Neuronal stem cell (in vitro differentiated cells): Measurements from ENCODE around the gene FZD7. TPM values are rescaled to one million over a fixed set of nuclear protein-coding genes. Genes with fewer than 3 reads are reported as not detected.

Experiments
- DNase-seq: peaks from one replicate; pipeline ENCODE4 v3.0.0-alpha.2; 2013; ENCODE audit warnings: low spot score
- H2AFZ ChIP-seq: one replicate; pipeline ENCODE4 v1.6.1; 2013; ENCODE audit warnings: mild to moderate bottlenecking, low read length, inconsistent platforms
- H2AK5ac ChIP-seq: 2 replicates; pipeline ENCODE4 v1.6.1; 2013; ENCODE audit warnings: low read depth, mild to moderate bottlenecking, inconsistent platforms, low read length, moderate library complexity, mixed read lengths
- H2BK120ac ChIP-seq: 2 replicates; pipeline ENCODE4 v1.6.1; 2013; ENCODE audit warnings: low read depth, mild to moderate bottlenecking, inconsistent platforms, low read length, moderate library complexity, mixed read lengths
- H2BK12ac ChIP-seq: one replicate; pipeline ENCODE4 v1.6.1; 2013; ENCODE audit warnings: low read length, inconsistent platforms
- H2BK15ac ChIP-seq: 2 replicates; pipeline ENCODE4 v1.6.1; 2013; ENCODE audit warnings: mild to moderate bottlenecking, low read length, inconsistent platforms, mixed read lengths
- H2BK5ac ChIP-seq: one replicate; pipeline ENCODE4 v1.6.1; 2013; ENCODE audit warnings: inconsistent platforms, mild to moderate bottlenecking, low read length, moderate library complexity
- H3K14ac ChIP-seq: one replicate; pipeline ENCODE4 v1.6.1; 2013; ENCODE audit warnings: low read length, inconsistent platforms
- H3K18ac ChIP-seq: 2 replicates; pipeline ENCODE4 v1.6.1; 2013; ENCODE audit warnings: low read length, inconsistent platforms
- H3K23ac ChIP-seq: 2 replicates; pipeline ENCODE4 v1.6.1; 2013; ENCODE audit warnings: low read depth, mild to moderate bottlenecking, mixed read lengths, low read length, inconsistent platforms; ENCODE audit not compliant: poor library complexity
- H3K27ac ChIP-seq: replicated peaks from 3 replicates; pipeline ENCODE4 v1.5.1; 2013; ENCODE audit warnings: low read length, inconsistent platforms
- H3K27me3 ChIP-seq, 3 experiments: 2 replicates each; pipeline ENCODE4 v1.6.1; 2013; ENCODE audit warnings: low read length in 3 of 3, mild to moderate bottlenecking in 2 of 3, inconsistent platforms in 1 of 3, low read depth in 1 of 3, mixed read lengths in 1 of 3, moderate library complexity in 1 of 3; ENCODE audit not compliant: control insufficient read depth in 3 of 3, insufficient read depth in 3 of 3
- H3K36me3 ChIP-seq, 2 donors: replicated peaks in 1 of 2; 2 replicates each; pipeline ENCODE4 v1.6.1; 2013; ENCODE audit warnings: low read length in 2 of 2; ENCODE audit not compliant: control insufficient read depth in 2 of 2, insufficient read depth in 2 of 2
- H3K4ac ChIP-seq: 2 replicates; pipeline ENCODE4 v1.6.1; 2013; ENCODE audit warnings: inconsistent platforms, mild to moderate bottlenecking, low read length, moderate library complexity
- H3K4me1 ChIP-seq, 2 donors: 1 replicate in 1 of 2; 2 replicates in 1 of 2; pipeline ENCODE4 v1.6.1; 2013; ENCODE audit warnings: low read length in 2 of 2, low read depth in 1 of 2; ENCODE audit not compliant: control insufficient read depth in 2 of 2, insufficient read depth in 1 of 2
- H3K4me2 ChIP-seq: one replicate; pipeline ENCODE4 v1.6.1; 2013; ENCODE audit warnings: mild to moderate bottlenecking, low read length, inconsistent platforms; ENCODE audit not compliant: insufficient read depth, poor library complexity, severe bottlenecking
- H3K4me3 ChIP-seq, 2 donors: 2 replicates each; pipeline ENCODE4 v1.5.1; 2013; ENCODE audit warnings: low read length in 2 of 2, mild to moderate bottlenecking in 2 of 2, inconsistent platforms in 1 of 2, moderate library complexity in 1 of 2
- H3K79me1 ChIP-seq: one replicate; pipeline ENCODE4 v1.6.1; 2013; ENCODE audit warnings: low read depth, mild to moderate bottlenecking, inconsistent platforms, low read length, moderate library complexity
- H3K9ac ChIP-seq: one replicate; pipeline ENCODE4 v1.6.1; 2013; ENCODE audit warnings: mild to moderate bottlenecking, low read depth, low read length, inconsistent platforms; ENCODE audit not compliant: poor library complexity
- H3K9me3 ChIP-seq, 2 donors: replicated peaks in 1 of 2; 2 replicates each; pipeline versions ENCODE3 to v1.6.1; 2013; ENCODE audit warnings: low read length in 2 of 2, mild to moderate bottlenecking in 2 of 2, inconsistent platforms in 1 of 2, low read depth in 1 of 2, mixed read lengths in 1 of 2, moderate library complexity in 1 of 2; ENCODE audit not compliant: control insufficient read depth in 2 of 2, insufficient read depth in 1 of 2
- H4K8ac ChIP-seq: one replicate; pipeline ENCODE4 v1.6.1; 2013; ENCODE audit warnings: low read depth, mild to moderate bottlenecking, inconsistent platforms, low read length, moderate library complexity
- H4K91ac ChIP-seq: one replicate; pipeline ENCODE4 v1.6.1; 2013; ENCODE audit warnings: low read length, low read depth, mild to moderate bottlenecking, inconsistent platforms; ENCODE audit not compliant: poor library complexity
- WGBS, 2 donors: extraction: QIAGEN DNeasy Blood & Tissue Kit; methylation state at CpG; one replicate each; pipeline ENCODE4 v1.1.7; 2013; ENCODE audit warnings: missing lambda C conversion rate in 2 of 2, mixed read lengths in 1 of 2; ENCODE audit not compliant: insufficient read length in 2 of 2, insufficient replicate concordance in 1 of 2; ENCODE audit errors: extremely low coverage in 2 of 2; 5-methylcytosine and 5-hydroxymethylcytosine counted together
- polyA plus RNA-seq, 2 experiments: library from polyadenylated mRNA; stranded (reverse); fragments of 200-250 nt; gene quantifications; one replicate each; pipeline ENCODE4 v1.2.3, GENCODE V29; 2013

Gene FZD7
- polyA plus RNA-seq (2013, experiment 1 of 2) = 97.9 TPM
- polyA plus RNA-seq (2013, experiment 2 of 2) = 102 TPM

- peak within 1 kb of the TSS; percentile 45 for H3K4ac ChIP-seq
- H3K9me3 ChIP-seq = peaks cover 0 to 22% of the 10 kb centered on the region in 2 donors
- H2AFZ ChIP-seq = peak within 1 kb of the TSS; percentile 86
- H2BK15ac ChIP-seq = peak within 1 kb of the TSS; percentile 88
- H3K27me3 ChIP-seq = no peaks in the 10 kb centered on the region
- peak within 1 kb of the TSS; percentile 94 for H3K4me2 ChIP-seq
- H3K4me1 ChIP-seq = peaks cover 2 to 17% of the 10 kb centered on the region in 2 donors
- H3K23ac ChIP-seq = peak within 1 kb of the TSS; percentile 94
- H2BK5ac ChIP-seq = peak within 1 kb of the TSS; percentile 99
- peak within 1 kb of the TSS; percentile 99 for H3K18ac ChIP-seq
- DNase-seq = peak; percentile 94
- H3K4me3 ChIP-seq = peak within 1 kb of the TSS; percentile 82 to 99
- peak within 1 kb of the TSS; percentile 38 for H4K91ac ChIP-seq
- peak within 1 kb of the TSS; percentile 99 for H3K9ac ChIP-seq
- no CpG with 5 or more reads among the region's 109 CpGs for WGBS, 2 donors
- peaks cover 7% of the 10 kb centered on the region for H3K79me1 ChIP-seq
- H2AK5ac ChIP-seq = peak within 1 kb of the TSS; percentile 89
- H2BK12ac ChIP-seq = peak within 1 kb of the TSS; percentile 64
- H2BK120ac ChIP-seq = peak within 1 kb of the TSS; percentile 75
- peak within 1 kb of the TSS; percentile 59 for H3K14ac ChIP-seq
- H3K36me3 ChIP-seq = peaks cover 4 to 27% of the 10 kb centered on the region in 2 donors
- H4K8ac ChIP-seq = no peak within 1 kb of the TSS
- H3K27ac ChIP-seq = peak within 1 kb of the TSS; percentile 100
These were observed at the start of gene FZD7 for GRCh38 chr2:202033317-202034248. TSS of gene FZD7 (plus strand) at chr2:202033855. CDS start at chr2:202034648, 793 bp downstream.

DNA sequence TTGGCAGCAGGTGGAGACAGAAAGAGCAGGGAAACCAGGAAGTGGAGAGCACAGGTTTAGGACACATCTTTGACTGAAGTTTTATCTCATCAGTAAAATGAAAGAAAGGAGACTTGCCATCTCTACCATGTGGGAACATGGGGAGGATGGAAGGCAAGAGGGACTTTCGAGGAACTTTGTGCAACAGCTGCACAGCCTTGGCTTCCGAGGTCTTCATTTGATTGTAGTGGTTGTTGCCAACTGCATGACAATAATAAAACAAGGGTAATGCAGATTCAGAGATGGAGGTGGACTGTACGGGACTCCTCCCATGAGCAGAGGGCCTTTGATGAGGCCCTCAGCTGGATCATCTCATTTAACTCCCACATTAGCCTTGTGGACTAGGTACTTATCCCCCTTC lies 49.3 kb upstream of the FZD7 start:
- Histone ChIP-seq H3K36me3 (no peaks in the 10 kb centered on the region), H2AK5ac (no peak overlapping the region), H3K4me3 (no peak overlapping the region), H2AFZ (peak overlapping the region; percentile 60), H3K27ac (no peak overlapping the region), H4K8ac (no peak overlapping the region), H2BK120ac (no peak overlapping the region), H3K27me3 (no peaks in the 10 kb centered on the region), H3K79me1 (no peaks in the 10 kb centered on the region), H3K18ac (no peak overlapping the region), H3K14ac (no peak overlapping the region), H3K9ac (no peak overlapping the region), H3K23ac (no peak overlapping the region), H3K4ac (no peak overlapping the region), H3K4me2 (no peak overlapping the region), H3K9me3 (no peaks in the 10 kb centered on the region), H3K4me1 (peaks cover 22% of the 10 kb centered on the region in 2 donors), H2BK5ac (no peak overlapping the region), H2BK15ac (no peak overlapping the region), H4K91ac (no peak overlapping the region), H2BK12ac (no peak overlapping the region)
- no peak for DNase-seq
- no CpG with 5 or more reads among the region's 3 CpGs for WGBS, 2 donors

DNA sequence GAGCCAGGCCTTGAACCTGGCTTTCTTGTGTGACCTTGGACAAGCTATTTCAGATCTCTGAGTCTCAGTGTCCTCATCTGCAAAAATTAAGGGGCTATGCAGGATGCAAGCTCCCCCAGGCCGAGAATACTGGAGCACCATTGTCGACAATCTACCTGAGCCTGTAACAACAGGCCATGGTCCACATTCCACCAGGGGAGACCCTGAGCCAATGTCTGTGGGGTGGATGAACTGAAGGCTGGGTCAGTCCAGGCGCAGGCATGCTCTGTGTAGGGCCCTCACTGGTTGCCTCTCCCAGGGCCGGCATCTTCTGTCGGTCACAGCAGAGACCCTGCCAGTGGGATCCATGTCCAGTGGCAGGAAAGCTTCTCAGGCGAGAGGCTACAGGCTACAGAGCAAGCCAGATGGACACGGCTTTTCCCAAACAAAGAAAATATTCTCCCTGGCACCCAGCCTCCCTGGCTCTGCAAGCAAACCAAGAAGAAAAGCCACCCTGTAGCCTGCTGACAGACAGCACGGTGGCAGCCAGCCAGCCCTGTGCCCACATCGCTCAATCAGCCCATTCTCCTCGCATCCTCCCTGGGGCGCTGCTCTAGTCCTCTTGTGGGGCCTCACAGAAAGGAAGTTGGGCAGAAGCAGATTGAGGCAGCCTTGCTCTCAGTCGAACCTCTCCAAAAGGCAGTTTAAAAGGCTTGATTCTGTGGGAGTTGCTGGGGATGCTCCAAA lies 48.7 kb upstream of the FZD7 start:
- H3K4me2 ChIP-seq = no peak overlapping the region
- H3K9ac ChIP-seq = no peak overlapping the region
- H3K27ac ChIP-seq = no peak overlapping the region
- H4K91ac ChIP-seq = no peak overlapping the region
- no peaks in the 10 kb centered on the region for H3K79me1 ChIP-seq
- H3K27me3 ChIP-seq = no peaks in the 10 kb centered on the region
- peak overlapping the region; percentile 73 for H3K18ac ChIP-seq
- no CpG with 5 or more reads among the region's 12 CpGs for WGBS, 2 donors
- H3K9me3 ChIP-seq = no peaks in the 10 kb centered on the region
- peak overlapping the region; percentile 60 for H2AFZ ChIP-seq
- H3K4ac ChIP-seq = no peak overlapping the region
- H4K8ac ChIP-seq = no peak overlapping the region
- peak overlapping the region; percentile 18 for H2AK5ac ChIP-seq
- no peak for DNase-seq
- peaks cover 22 to 23% of the 10 kb centered on the region in 2 donors for H3K4me1 ChIP-seq
- H3K4me3 ChIP-seq = no peak overlapping the region
- no peak overlapping the region for H3K14ac ChIP-seq
- no peak overlapping the region for H2BK5ac ChIP-seq
- H2BK15ac ChIP-seq = peak overlapping the region; percentile 12
- H3K23ac ChIP-seq = no peak overlapping the region
- no peak overlapping the region for H2BK12ac ChIP-seq
- no peaks in the 10 kb centered on the region for H3K36me3 ChIP-seq
- H2BK120ac ChIP-seq = peak overlapping the region; percentile 26
